NCI-H2196 treated with DMSO at 0.1 percent for 48 hours (cell line): Measurements from ENCODE around the gene TMTC2.
"Not testable (repeated sequence)": the region's sequence is repeated elsewhere in the genome, so short reads cannot be mapped to it uniquely, and the experiment has no call there.

ENCODE experiments used
- DNase-seq: peaks from one replicate; lab custom pipeline; 2025; ENCODE audit not compliant: unreplicated experiment; lab: John Stamatoyannopoulos, UW

TMTC2 gene

DNA sequence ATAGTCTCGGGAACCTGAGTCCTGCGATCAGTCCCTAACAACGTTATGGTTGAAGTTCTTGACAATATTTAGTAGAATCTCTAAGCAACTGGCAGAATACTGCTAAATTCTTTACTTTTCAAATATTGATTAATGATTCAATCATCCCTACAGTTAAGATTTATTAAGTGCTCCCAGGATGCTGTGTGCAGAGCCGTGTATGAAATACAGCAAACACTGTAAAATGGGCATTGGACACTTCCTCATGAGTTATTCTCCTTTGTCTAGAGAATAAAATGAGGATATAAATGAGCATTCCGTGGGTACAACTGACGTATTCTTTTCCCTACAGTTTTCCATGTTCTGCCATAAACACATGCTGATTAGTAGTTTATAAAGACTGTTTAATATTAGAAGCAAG, 372.4 kb downstream of the TMTC2 start:
- DNase-seq = no peak

DNA sequence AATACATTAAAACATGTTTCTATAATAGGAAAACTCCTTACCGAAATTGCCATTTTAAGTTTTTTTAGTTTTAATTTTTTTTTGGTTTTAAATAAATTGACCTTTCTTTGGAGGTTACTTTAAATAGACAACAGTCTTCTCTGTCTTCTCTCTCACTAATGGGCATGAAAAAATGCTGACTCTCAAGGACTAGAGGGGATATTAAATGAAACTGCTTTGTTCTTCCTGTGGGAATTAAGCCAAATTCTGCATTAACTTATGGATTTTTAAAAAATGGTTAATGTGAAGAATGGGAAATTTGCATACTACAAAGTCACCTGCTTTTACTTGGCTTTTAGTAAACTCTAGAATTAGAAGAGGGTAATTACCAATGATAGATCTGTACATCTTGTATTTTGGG, 378.9 kb downstream of the TMTC2 start:
- no peak for DNase-seq

DNA sequence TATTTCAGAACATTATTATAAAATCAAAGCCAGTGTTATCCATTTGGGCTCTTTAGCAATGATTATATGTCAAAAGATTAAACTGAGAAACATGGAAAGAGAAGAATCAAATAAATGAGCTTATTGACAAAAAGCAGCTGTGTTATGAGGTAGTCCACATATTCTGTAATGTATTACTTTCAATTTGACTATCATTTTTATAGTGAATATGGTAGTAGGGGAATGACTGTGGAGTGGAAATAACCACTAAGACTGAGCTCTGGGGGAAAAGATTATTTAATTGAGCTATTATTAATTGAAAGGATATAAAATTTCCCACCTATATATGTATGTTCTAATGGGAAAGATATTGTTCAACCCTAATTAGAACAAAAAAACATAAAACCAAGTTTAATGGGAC, 381.3 kb downstream of the TMTC2 start:
- DNase-seq = no peak

DNA sequence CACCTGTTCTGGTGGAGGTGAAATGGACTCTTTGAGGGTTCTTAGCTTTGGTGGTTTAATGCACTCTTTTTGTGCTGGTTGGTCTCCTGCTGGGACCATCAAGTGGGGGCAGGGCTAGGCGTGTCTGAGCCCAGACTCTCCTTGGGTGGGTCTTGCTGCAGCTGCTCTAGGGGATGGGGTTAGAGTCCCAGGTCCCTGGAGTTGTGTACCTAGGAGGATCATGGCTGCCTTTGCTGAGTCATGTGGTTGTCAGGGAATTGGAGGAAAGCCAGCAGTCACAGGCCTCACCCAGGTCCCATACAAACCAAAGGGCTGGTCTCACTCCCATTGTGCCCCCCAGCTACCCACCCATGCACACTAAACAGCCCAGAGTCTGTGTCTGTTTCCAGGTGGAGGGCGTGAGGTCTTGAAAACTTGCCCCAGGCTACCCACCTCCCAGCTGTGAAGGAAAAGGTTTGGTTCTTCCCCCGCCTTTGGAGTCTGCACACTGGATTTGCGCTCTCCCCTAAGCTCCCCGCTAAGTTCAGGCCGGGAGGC, 387.7 kb downstream of the TMTC2 start:
- no peak for DNase-seq

DNA sequence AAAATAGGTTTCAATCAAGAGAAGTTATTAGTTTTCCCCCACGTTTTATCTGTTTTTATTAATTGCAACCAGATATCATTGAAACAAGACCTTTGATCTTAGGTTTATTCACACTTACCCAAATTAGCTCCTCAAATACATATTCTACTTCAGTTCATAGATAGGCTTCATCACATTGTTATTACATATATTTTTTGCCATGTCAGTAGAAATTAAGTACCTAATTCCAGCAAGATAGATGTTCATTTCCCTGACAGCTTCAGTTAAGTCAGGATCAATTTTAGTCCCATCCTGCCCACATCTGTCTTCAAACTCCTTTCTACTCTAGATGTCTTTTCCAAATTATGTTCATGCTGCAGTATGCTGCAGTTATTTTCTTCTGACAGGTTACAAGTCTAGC, 388.8 kb downstream of the TMTC2 start:
- DNase-seq = no peak

DNA sequence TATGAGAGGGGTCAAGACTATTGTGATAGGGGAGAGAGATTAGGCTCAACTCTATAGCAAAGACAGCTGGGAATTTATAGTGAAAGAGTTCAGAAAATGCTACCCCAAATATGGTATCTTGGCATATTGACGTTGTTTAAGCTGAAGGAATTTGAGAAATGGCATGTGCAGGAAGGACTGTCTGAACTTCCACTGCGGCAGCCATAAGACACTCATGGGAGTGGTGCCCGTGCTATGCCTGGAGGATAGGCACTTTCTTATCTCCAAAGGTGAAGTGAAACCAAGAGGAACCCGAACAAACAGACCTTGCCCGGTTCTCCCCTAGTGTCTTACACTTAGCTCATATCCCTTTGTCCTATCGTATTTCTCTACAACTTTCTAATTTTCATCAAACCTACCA, 390.3 kb downstream of the TMTC2 start:
- no peak for DNase-seq

DNA sequence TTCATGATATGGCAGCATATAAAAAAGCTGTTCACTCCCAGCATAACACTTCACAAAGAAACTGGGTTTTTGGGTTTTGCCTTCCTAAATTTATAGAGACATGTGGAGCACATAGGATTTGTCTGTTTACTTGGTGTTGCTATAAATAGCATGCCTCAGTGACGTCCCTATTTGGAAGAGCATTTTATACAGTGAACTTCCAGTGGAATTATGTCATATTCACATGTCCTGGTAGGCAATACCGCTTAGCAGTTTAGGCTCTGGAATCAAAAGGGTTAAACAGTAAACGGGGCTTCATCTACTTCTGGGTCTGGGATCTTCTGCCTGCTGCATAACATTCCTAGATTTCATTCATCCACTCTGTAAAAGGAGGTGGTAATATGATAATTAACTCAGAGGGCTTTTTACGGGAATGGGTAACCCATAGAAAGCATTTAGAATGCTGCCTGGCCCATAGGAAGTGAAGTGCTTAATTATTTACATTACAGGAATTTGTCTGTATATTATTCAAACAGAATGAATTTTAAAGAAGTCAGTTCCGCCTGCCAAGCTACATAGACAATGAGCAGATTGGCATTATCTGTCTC, 396.1 kb downstream of the TMTC2 start:
- no peak for DNase-seq

DNA sequence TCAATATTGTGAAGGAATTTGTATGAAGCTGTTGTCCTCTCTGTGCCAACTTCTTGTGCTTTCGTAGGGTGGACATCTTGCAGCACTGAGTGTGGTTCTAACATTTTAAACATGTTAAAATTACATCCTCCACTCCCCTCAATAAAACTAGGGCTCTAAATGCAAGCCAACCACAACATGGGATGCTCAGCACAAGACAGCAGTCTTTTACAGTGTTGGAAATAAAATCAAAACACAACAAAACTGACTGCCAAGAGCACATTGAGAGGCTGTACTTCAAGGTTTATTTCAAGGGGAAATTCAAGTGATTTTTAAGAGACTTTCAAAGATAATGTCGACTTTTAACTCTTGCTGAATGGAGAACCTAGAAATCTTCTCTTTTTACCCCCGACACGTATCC, 396.9 kb downstream of the TMTC2 start:
- no peak for DNase-seq

DNA sequence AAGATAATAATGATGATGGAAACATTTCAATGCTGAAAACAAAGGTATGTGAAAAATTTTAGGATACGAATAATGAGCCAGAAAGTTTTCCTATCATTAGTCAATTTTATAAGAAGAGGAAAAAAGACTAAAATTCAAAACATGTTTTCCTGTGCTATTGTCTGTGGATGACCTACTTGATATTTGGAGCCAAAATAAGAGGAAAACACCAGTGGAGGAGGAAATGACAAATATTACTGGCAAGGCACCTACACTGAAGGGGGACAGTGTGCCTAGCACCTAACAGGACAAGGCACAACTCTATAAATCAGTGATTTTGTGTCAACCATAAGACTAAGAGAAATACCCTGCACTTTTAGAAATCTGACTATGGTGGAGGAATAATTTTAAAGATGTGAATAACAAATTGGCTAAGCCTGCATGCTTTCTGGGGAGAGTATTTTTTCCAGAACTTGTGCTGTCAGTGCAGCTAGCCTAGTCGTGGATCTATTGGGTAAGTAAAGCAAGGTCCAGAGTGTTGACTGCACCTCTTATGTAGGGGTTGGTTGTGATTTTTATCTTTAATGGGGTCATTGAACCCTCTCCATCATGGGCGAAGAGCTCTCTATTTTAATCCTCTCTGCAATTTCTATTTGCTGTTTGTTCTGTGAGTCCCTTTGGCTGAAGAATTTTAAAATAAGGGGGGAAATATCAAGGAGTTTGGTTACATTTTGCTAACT, 398.0 kb downstream of the TMTC2 start:
- DNase-seq = no peak

DNA sequence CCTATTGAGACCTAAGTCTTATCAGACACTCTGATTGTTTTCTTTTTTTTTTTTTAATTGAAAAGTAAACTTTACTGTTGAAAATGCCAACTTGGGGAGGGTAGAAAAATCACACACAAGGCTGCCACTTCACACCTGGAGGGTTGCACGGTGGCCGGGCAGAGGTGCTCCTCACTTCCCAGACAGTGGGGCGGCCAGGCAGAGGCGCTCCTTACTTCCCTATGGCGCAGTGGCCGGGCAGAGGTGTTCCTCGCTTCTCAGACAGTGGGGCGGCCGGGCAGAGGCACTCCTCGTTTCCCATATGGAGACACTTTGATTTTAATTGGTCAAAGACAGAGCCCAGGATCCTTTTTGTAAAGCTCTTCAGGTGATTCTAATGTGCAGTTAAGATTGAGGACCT, 399.3 kb downstream of the TMTC2 start:
- DNase-seq = no peak

DNA sequence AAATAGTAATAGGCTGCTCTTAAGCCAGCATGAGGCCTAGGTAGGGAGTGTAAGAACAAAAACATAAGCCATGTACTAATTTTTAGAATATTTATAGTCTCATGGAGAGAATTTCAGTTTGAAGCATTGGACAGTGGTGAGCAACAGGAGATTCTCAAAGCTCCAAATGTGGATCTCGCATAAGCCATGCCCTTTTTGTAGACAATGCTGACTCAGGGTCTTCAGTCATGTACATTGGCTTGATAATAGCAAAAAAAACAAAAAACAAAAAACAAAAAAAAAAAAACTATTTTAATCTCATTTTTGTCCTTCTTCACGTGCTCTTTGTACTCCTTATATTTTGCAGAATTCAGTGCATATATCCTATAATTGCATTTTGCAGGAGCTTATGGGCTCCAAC, 402.9 kb downstream of the TMTC2 start:
- no peak for DNase-seq

DNA sequence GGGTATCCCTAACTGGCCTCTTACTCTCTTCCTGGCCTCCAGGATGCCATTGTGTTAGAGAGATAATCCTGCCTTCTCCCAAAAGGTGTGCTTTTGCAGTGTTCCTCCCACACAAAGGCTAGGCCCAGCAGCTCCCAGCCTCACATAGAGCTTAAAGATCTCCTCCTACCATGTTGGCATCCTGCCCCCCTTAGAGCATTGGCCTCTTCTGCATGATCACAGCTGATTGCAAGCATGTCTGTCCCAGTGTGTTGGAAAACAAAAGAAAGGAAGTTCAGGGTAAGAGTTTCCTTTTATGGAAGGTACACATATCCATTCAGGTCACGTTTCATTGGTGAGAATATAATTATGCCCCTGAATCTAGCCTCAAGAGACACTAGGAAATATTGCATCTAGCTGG, 405.4 kb downstream of the TMTC2 start:
- DNase-seq = no peak

DNA sequence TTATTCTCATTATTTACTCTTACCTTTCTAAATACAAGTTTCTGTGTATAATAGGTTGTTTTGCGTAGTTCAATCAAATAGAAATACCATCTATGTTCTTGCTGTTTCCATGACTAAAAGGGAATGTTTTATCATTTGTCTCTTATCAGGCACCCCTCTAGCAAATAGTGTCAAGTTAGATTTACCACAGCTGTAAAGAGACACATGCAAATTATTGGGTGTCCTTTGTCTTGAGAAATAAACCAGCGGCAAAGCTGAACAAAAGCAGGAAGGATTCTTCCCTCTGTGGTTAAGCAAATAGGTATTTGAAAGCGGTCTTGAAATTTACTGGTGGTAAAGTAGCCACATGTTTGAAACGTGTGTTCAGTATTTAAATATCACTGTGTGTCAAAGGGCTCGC, 405.9 kb downstream of the TMTC2 start:
- DNase-seq = no peak

DNA sequence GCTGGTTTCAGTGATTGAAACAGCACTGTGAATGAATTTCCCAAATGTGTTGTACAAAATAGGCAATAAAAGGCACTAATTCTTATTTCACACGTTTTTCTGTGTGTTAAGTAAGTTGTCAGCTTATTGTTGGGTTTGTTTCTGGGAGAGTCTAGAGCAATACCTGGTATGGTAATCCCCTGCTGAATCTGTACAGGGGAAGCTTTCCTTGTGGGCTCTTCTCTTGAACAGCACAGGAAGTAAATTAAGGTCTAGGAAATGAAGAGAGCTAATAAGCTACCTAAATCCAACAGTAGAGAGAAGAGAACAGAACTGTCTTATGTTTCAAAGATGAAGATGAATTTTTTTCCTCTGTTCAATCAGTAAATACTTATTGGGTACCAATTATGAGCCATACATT, 406.7 kb downstream of the TMTC2 start:
- no peak for DNase-seq

DNA sequence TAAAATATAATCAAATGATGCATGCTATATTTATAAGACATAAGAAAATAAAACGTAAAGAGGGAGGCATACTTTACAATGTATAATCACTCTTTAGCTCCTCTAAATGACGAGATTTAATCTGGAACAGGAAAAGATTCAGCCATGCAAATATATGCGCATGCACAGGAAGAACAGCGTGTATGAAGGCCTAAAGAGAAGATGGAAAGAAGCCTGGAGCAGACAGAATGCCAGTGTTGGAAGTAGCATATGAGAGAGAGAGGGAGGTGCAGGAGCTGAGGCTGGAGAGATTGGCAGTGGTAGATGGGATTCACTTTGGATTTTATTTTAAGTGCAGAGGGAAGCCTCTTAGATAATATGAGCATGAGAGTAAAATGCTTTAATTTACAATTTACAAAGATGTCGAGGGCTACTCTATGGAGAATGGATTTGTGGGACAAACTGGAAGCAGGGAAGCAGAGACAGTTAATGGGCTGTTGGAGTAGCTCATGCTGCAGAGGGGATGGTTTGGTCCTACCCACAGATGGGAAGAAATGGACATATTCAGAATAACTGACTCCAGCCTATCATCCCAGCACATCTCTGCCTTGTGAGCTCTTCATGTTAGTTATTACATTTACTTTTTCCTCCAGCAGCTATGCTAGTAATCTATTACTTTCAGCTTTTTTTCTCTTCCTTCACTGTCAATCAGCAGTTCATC, 411.1 kb downstream of the TMTC2 start:
- no peak for DNase-seq

DNA sequence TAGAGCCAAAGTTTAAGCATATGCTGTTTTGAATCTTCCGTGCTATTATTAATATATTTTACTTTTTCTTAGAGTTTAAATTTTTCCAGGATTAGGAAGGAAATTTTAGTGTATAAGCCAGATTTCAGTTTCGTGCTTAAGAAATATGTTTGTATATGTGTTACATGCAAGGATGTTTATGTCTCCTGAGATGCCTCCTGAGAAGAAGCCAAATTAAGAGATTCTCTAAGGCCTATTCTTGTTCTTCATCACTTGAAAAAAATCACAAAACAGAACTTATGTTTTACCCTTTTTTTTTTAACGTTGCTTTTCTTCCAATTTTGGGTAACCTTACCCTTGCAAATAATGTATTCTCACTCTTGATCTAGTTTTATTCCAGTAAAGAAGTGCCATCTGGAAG, 412.7 kb downstream of the TMTC2 start:
- DNase-seq = no peak

DNA sequence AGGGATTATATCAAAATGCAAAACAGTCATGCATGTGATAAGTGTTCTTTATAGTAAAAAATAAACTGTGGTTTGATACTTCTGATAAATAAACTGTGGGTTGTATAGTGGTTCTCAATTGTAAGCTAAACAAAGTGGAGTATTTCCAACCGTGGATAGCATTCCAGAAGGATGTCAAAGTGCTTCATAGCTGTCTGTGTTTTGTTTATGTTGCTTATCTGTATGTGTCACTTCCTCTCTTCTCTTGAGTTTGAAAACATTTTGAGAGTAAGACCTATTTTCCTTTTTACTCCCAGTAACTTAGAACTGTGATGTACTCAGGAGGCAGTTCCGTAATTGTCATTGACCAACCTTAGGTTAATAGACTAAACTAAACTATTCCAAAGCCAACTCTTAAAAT, 415.8 kb downstream of the TMTC2 start:
- no peak for DNase-seq

DNA sequence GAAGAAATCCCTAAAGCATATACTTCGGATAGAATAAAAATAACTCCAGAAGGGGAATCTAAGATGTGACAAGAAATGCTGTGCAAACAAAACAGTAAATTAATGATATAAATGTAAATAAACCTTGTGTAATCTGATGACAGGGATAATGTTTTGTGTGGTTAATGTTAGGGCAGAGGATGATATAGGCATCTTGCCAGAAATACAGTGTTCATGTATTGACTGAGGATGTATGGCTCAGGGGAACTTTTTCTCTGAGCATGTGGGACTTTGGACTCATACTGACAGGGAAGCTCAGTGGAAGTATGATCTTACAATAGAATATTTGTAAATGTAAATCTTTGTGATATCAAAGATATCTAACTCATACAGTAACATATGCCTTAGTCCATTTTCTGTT, 420.2 kb downstream of the TMTC2 start:
- no peak for DNase-seq

DNA sequence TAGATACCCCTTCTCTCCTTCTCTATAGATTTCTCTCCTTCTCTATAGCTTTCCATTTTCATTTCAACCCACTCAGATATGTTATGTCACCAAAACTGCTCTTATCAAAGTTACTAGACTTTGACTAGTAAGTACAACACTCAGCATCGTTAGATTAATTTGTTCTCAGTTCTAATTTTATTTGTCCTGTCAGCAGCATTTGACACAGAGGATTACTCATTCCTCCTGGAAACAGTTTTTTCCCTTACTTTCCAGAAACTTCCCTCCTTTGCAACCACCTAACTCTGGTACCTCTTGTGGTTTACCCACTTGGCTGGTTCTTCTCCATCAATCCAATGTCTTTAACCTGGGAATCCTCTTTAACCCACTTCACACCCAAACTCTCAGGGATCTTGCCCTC, 423.7 kb downstream of the TMTC2 start:
- DNase-seq = no peak

DNA sequence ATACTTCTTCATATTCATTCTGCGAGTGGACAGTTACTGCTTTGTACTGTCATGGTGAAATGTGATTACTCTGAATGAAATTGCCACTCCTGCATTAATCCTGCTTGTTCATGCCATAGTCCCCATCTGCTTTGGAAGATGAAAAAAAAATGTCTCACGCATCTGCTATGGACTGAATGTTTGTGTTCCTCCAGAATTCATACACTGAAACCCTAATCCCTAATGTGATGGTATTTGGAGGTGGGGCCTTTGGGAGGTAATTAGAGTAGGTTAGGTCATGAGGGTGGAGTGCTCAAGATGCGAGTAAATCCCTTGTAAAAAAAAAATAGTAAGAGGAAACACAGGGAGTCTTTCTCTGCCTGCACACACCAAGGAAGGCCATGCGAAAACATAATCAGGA, 427.2 kb downstream of the TMTC2 start:
- DNase-seq = no peak

DNA sequence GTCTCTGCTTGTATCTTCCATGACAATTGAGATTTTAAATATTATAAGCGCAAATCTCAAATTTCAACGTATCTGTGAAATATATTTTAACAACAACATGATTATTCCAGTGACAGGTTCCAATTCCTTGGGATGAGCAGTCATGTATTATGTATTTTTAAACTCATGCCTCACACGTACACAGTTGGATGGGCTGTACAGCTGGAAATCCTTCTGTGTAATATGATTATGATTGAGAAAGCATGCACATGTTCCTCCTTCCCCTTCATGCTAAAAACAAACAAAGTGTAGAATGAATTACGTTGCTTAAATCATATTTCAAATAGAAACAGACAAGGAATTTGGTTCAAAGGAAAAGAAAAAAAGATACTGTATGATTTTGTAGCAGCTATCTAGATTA, 428.3 kb downstream of the TMTC2 start:
- DNase-seq = no peak

DNA sequence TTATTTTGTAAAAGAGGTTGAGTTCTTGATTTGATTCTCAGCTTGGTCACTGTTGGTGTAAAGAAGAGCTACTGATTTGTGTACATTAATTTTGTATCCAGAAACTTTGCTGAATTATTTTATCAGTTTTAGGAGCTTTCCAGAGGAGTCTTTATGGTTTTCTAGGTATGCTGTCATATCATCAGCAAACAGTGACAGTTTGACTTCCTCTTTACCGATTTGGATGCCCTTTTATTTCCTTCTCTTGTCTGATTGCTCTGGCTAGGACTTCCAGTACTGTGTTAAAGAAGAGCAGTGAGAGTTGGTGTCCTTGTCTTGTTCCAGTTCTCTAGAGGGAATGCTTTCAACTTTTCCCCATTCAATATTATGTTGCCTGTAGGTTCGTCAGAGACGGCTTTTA, 431.2 kb downstream of the TMTC2 start:
- DNase-seq = not testable (repeated sequence)
